K562 (cell line): ENCODE measurements around the gene TIGD1. TPM values are rescaled to one million over a fixed set of nuclear protein-coding genes. Genes with fewer than 3 reads are reported as not detected.

Experiments
- ATAC-seq: fragments of 200-7000 bp; cut with Tn5 transposase; 3 replicates; pipeline ENCODE4 v1.9.1; 2020; ENCODE audit warnings: moderate library complexity
- BruUV-seq: library from RNA; stranded (reverse); fragments of 400-500 nt; replicated peaks from 2 replicates; lab custom pipeline; 2021; lab: Mats Ljungman, UMichigan
- CTCF ChIA-PET: fragments of 300-600 bp; formaldehyde crosslinking; extraction: SDS; loops from one replicate; lab custom pipeline; 2021; ENCODE audit warnings: low intra/inter-chr PET ratio; lab: Yijun Ruan, JAX
- POLR2A ChIA-PET: fragments of 300-600, 350-650 bp; sonication (Branson Sonifier 250); formaldehyde crosslinking; extraction: SDS; loops from one replicate; lab custom pipeline; 2021; ENCODE audit warnings: antibody characterized with exemption, inconsistent platforms; lab: Yijun Ruan, JAX
- DNase-seq, 4 experiments: peaks; one replicate each; pipeline versions ENCODE4 v3.0.0 to v3.0.0-alpha.2; 2011 to 2018; ENCODE audit warnings: low spot score in 3 of 4, mixed read lengths in 3 of 4; ENCODE audit errors: extremely low read depth in 1 of 4
- FAIRE-seq: peaks from 2 replicates; lab custom pipeline; 2011; peaks lifted over from hg19 to GRCh38; lab: Jason Lieb, UNC
- H2AFZ ChIP-seq: 2 replicates; pipeline ENCODE4 v1.6.0; 2011; ENCODE audit warnings: low read depth, low read length, control low read depth, inconsistent platforms
- H3K27ac ChIP-seq: fragments of 200-600 bp; 3 replicates; pipeline ENCODE4 v1.8.0; 2011; ENCODE audit warnings: low read depth, mild to moderate bottlenecking, control low read depth, inconsistent platforms, low read length, moderate library complexity, mixed read lengths; ENCODE audit errors: extremely low read depth
- H3K27me3 ChIP-seq, 2 experiments: fragments of 300-600 bp in 1 of 2; 2 replicates in 1 of 2; 3 replicates in 1 of 2; pipeline versions ENCODE4 v1.6.0 to v1.8.0; 2011; ENCODE audit warnings: inconsistent platforms in 2 of 2, low read length in 2 of 2, mild to moderate bottlenecking in 1 of 2, mixed read lengths in 1 of 2, moderate library complexity in 1 of 2; ENCODE audit not compliant: control insufficient read depth in 2 of 2, insufficient read depth in 2 of 2
- H3K36me3 ChIP-seq: fragments of 300-600 bp; 3 replicates; pipeline ENCODE4 v1.8.0; 2011; ENCODE audit warnings: mild to moderate bottlenecking, low read length, inconsistent platforms; ENCODE audit not compliant: control insufficient read depth, insufficient read depth
- H3K4me1 ChIP-seq, 2 experiments: fragments of 200-600 bp in 1 of 2; replicated peaks in 1 of 2; 2 replicates in 1 of 2; 3 replicates in 1 of 2; pipeline versions ENCODE4 v1.5.1 to v1.8.0; 2011; ENCODE audit warnings: inconsistent platforms in 2 of 2, low read length in 2 of 2, mild to moderate bottlenecking in 1 of 2, mixed read lengths in 1 of 2, moderate library complexity in 1 of 2; ENCODE audit not compliant: control insufficient read depth in 2 of 2, insufficient read depth in 2 of 2
- H3K4me2 ChIP-seq: 2 replicates; pipeline ENCODE4 v1.6.1; 2011; ENCODE audit warnings: low read length, control low read depth, inconsistent platforms, mixed read lengths; ENCODE audit not compliant: insufficient read depth
- H3K4me3 ChIP-seq: fragments of 200-600 bp; sonication (generic), shearing (Covaris generic); 2 replicates; pipeline ENCODE4 v1.5.1; 2016; ENCODE audit warnings: control low read depth, inconsistent platforms
- H3K79me2 ChIP-seq: fragments of 200-600 bp; 3 replicates; pipeline ENCODE4 v1.8.0; 2011; ENCODE audit warnings: low read length, inconsistent platforms; ENCODE audit not compliant: control insufficient read depth, insufficient read depth
- H3K9ac ChIP-seq, 2 experiments: 2 replicates each; pipeline versions ENCODE4 v1.6.0 to v1.6.1; 2011; ENCODE audit warnings: low read depth in 2 of 2, low read length in 2 of 2, control low read depth in 1 of 2, inconsistent platforms in 1 of 2, mild to moderate bottlenecking in 1 of 2, mixed read lengths in 1 of 2; ENCODE audit not compliant: insufficient read depth in 1 of 2
- H3K9me1 ChIP-seq: one replicate; pipeline ENCODE4 v1.6.0; 2011; ENCODE audit warnings: inconsistent platforms, mild to moderate bottlenecking, low read length, moderate library complexity; ENCODE audit not compliant: control insufficient read depth, insufficient read depth
- H3K9me3 ChIP-seq: replicated peaks from 2 replicates; pipeline ENCODE4 v1.5.1; 2011; ENCODE audit warnings: low read depth, low read length, inconsistent platforms; ENCODE audit not compliant: control insufficient read depth, insufficient read depth
- H4K20me1 ChIP-seq: replicated peaks from 2 replicates; pipeline ENCODE4 v1.6.1; 2011; ENCODE audit warnings: low read length, inconsistent platforms, mixed read lengths; ENCODE audit not compliant: control insufficient read depth, insufficient read depth
- BRF2 ChIP-seq: IDR thresholded peaks from 3 replicates; pipeline ENCODE4 v1.6.1; 2011; ENCODE audit warnings: borderline replicate concordance, mild to moderate bottlenecking; ENCODE audit not compliant: insufficient read length, insufficient read depth
- C11orf30 ChIP-seq: fragments of 450-650 bp; IDR thresholded peaks from 2 replicates; pipeline ENCODE4 v1.6.1; 2016; ENCODE audit warnings: low read depth, mild to moderate bottlenecking
- FUS ChIP-seq: fragments of 200-400 bp; formaldehyde crosslinking; optimal IDR thresholded peaks from 2 replicates; pipeline ENCODE3; 2017; ENCODE audit warnings: low read depth, low read length
- IFI16 ChIP-seq: fragments of 250-450 bp; sonication (Bioruptor Pico); IDR thresholded peaks from 2 replicates; pipeline ENCODE4 v2.1.2; 2022; ENCODE audit warnings: mild to moderate bottlenecking, inconsistent platforms
- SRSF7 ChIP-seq: fragments of 200-400 bp; formaldehyde crosslinking; optimal IDR thresholded peaks from 2 replicates; pipeline ENCODE3; 2017; ENCODE audit warnings: mild to moderate bottlenecking, low read depth, low read length
- USF1 ChIP-seq: sonication (generic); formaldehyde crosslinking; IDR thresholded peaks from 2 replicates; pipeline ENCODE4 v1.9.0; 2022; ENCODE audit warnings: mild to moderate bottlenecking, missing genetic modification reagents
- ZNF316 ChIP-seq: fragments of 450-650 bp; IDR thresholded peaks from 2 replicates; pipeline ENCODE4 v1.6.1; 2016
- ZNF507 ChIP-seq: conservative IDR thresholded peaks from 2 replicates; pipeline ENCODE4 v1.6.1; 2017; ENCODE audit warnings: missing genetic modification characterization, missing compliant biosample characterization
- WGBS: fragments of 100-300 bp; shearing (Covaris generic); methylation state at CpG from one replicate; pipeline ENCODE4 v1.1.6; 2016; ENCODE audit warnings: low coverage, mixed read lengths; ENCODE audit not compliant: insufficient coverage; ENCODE audit errors: missing lambda C conversion rate; 5-methylcytosine and 5-hydroxymethylcytosine counted together
- in situ Hi-C: fragments of 300-500 bp; cut with MboI; formaldehyde crosslinking; loops from 4 replicates; pipeline ENCODE4 v1.15.0; 2018; ENCODE audit warnings: inconsistent platforms, mixed read lengths
- intact Hi-C: fragments of 100-400 bp; cut with micrococcal nuclease; formaldehyde crosslinking; loops from 2 replicates; pipeline ENCODE4 v1.14.2; 2022
- polyA plus RNA-seq, 8 experiments: library from polyadenylated mRNA; depleted of rRNA in 4 of 8; stranded (reverse) in 5 of 8; unstranded in 3 of 8; fragments of >200 nt; fragmentation: Nextera tagmentation in 2 of 8; fragmentation: Illumina TruSeq in 1 of 8; extraction: Ambion mirVana in 2 of 8; extraction: Trizol in 1 of 8; gene quantifications; 2 replicates each; pipeline versions ENCODE4 v1.2.1 to v1.2.3, GENCODE V29; 2011 to 2014; ENCODE audit warnings: inconsistent platforms in 1 of 8, missing spikeins in 1 of 8
- total RNA-seq, 7 experiments: library from RNA; depleted of rRNA in 6 of 7; stranded (reverse); fragments of >200 nt in 6 of 7; fragmentation: Illumina TruSeq in 2 of 7; extraction: Trizol in 2 of 7; gene quantifications; 2 replicates each; pipeline versions ENCODE4 v1.2.1 to v1.2.3, GENCODE V29; 2011 to 2021; ENCODE audit warnings: low replicate concordance in 1 of 7
- TF ChIP-seq, protein P1 (sequence below): fragments of 250-450 bp; sonication (Bioruptor Pico); IDR thresholded peaks from 2 replicates; pipeline ENCODE4 v1.4.0; 2020; ENCODE audit warnings: mild to moderate bottlenecking, moderate library complexity
- TF ChIP-seq, protein P2 (sequence below): sonication (generic); formaldehyde crosslinking; IDR thresholded peaks from 2 replicates; pipeline ENCODE4 v1.5.0; 2020; ENCODE audit warnings: missing genetic modification reagents
- TF ChIP-seq, protein P3 (sequence below): sonication (generic); formaldehyde crosslinking; IDR thresholded peaks from 2 replicates; pipeline ENCODE4 v1.9.0; 2022; ENCODE audit warnings: mild to moderate bottlenecking, missing genetic modification reagents

TIGD1 gene
- total and polyA plus RNA-seq, 9 of the 15 experiments (the other 6 are each of a cell fraction or from before 2014, with no cell fraction given): 2.0 to 10.1 (median 6.6) TPM

- Histone ChIP-seq H2AFZ (no peak overlapping the region), H3K4me1 (no peaks in the 10 kb centered on the region), H3K27ac (no peak overlapping the region), H3K36me3 (peaks cover 60% of the 10 kb centered on the region; the same call in 2 of the 3 replicates), H3K9ac (no peak overlapping the region), H3K4me3 (no peak overlapping the region), H4K20me1 (no peaks in the 10 kb centered on the region), H3K27me3 (no peaks in the 10 kb centered on the region), H3K9me3 (no peaks in the 10 kb centered on the region), H3K79me2 (no peaks in the 10 kb centered on the region), H3K9me1 (no peaks in the 10 kb centered on the region), H3K4me2 (no peak overlapping the region)
- peak; percentile 51 for ATAC-seq
- no peak for DNase-seq
- TF ChIP-seq, protein P1, sequence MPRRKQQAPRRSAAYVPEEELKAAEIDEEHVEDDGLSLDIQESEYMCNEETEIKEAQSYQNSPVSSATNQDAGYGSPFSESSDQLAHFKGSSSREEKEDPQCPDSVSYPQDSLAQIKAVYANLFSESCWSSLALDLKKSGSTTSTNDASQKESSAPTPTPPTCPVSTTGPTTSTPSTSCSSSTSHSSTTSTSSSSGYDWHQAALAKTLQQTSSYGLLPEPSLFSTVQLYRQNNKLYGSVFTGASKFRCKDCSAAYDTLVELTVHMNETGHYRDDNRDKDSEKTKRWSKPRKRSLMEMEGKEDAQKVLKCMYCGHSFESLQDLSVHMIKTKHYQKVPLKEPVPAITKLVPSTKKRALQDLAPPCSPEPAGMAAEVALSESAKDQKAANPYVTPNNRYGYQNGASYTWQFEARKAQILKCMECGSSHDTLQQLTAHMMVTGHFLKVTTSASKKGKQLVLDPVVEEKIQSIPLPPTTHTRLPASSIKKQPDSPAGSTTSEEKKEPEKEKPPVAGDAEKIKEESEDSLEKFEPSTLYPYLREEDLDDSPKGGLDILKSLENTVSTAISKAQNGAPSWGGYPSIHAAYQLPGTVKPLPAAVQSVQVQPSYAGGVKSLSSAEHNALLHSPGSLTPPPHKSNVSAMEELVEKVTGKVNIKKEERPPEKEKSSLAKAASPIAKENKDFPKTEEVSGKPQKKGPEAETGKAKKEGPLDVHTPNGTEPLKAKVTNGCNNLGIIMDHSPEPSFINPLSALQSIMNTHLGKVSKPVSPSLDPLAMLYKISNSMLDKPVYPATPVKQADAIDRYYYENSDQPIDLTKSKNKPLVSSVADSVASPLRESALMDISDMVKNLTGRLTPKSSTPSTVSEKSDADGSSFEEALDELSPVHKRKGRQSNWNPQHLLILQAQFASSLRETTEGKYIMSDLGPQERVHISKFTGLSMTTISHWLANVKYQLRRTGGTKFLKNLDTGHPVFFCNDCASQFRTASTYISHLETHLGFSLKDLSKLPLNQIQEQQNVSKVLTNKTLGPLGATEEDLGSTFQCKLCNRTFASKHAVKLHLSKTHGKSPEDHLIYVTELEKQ (CRISPR knock-in tag): no peak
- TF ChIP-seq, protein P2, sequence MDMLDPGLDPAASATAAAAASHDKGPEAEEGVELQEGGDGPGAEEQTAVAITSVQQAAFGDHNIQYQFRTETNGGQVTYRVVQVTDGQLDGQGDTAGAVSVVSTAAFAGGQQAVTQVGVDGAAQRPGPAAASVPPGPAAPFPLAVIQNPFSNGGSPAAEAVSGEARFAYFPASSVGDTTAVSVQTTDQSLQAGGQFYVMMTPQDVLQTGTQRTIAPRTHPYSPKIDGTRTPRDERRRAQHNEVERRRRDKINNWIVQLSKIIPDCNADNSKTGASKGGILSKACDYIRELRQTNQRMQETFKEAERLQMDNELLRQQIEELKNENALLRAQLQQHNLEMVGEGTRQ (CRISPR knock-in tag): peak; percentile 31; the same call in 1 of the 2 replicates
- TF ChIP-seq ZNF316 (peak; percentile 29; the same call in 1 of the 2 replicates), BRF2 (no peak), SRSF7 (no peak), ZNF507 (tag) (no peak), USF1 (CRISPR knock-in tag) (peak; percentile 74), C11orf30 (peak; percentile 19; the same call in 1 of the 2 replicates), FUS (no peak), IFI16 (CRISPR knock-in tag) (no peak)
- TF ChIP-seq, protein P3, sequence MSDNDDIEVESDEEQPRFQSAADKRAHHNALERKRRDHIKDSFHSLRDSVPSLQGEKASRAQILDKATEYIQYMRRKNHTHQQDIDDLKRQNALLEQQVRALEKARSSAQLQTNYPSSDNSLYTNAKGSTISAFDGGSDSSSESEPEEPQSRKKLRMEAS: no peak
- WGBS: 78% methylated on average over 8 of the region's 8 CpGs
- no peak for FAIRE-seq
- CTCF ChIA-PET: no interaction called here
- in situ Hi-C loops (no loop called here), intact Hi-C loops (no loop called here)
- POLR2A ChIA-PET: interaction anchor here (0.8 to 1.9 kb wide), 5 partner anchors 10 to 864 kb away, joined by 3 to 9 read pairs (median 3); partner anchors contain the start of genes EIF4E2 and TIGD1
- BruUV-seq: no TSS peak
Observed at GRCh38 chr2:232562515-232563151, 12.3 kb upstream of the TIGD1 start.
